B cell (primary cell): ENCODE data around the gene MYO1E. TPM values are rescaled to one million over a fixed set of nuclear protein-coding genes. Genes with fewer than 3 reads are reported as not detected.
A peak's percentile ranks its signal among the peaks of the same experiment; 100 is the strongest.

ENCODE experiments used
- ATAC-seq: fragments of 200-7000 bp; cut with Tn5 transposase; one replicate; pipeline ENCODE4 v1.10.0; 2021; ENCODE audit warnings: low read depth, mild to moderate bottlenecking, moderate number of reproducible peaks, moderate library complexity
- CTCF ChIA-PET: fragments of 350-600 bp; sonication (Branson Sonifier 250); formaldehyde crosslinking; loops from one replicate; lab custom pipeline; 2021; ENCODE audit warnings: antibody characterized with exemption, inconsistent platforms; lab: Charles Lee
- POLR2A ChIA-PET: fragments of 350-600 bp; sonication (Branson Sonifier 250); formaldehyde crosslinking; loops from one replicate; lab custom pipeline; 2021; ENCODE audit warnings: antibody characterized with exemption; lab: Charles Lee
- DNase-seq: peaks from one replicate; pipeline ENCODE4 v3.0.0; 2013
- H2AFZ ChIP-seq: 2 replicates; pipeline ENCODE4 v1.6.1; 2012; ENCODE audit warnings: mild to moderate bottlenecking, low read depth, low read length; ENCODE audit not compliant: insufficient read depth, poor library complexity, severe bottlenecking
- H3K27ac ChIP-seq, 2 donors: 1 replicate in 1 of 2; 2 replicates in 1 of 2; pipeline ENCODE4 v1.5.1; 2012 to 2013; ENCODE audit warnings: low read length in 2 of 2, mild to moderate bottlenecking in 2 of 2, moderate library complexity in 1 of 2
- H3K27me3 ChIP-seq, 4 experiments: fragments of 200-600 bp in 1 of 4; sonication (generic) in 1 of 4; replicated peaks in 1 of 4; 1 replicate in 2 of 4; 2 replicates in 2 of 4; pipeline versions ENCODE4 v1.6.1 to v1.7.0; 2013 to 2016; ENCODE audit warnings: low read length in 3 of 4, mild to moderate bottlenecking in 2 of 4, mixed read lengths in 1 of 4, moderate library complexity in 1 of 4; ENCODE audit not compliant: insufficient read depth in 4 of 4, control insufficient read depth in 3 of 4; ENCODE audit errors: control extremely low read depth in 1 of 4
- H3K36me3 ChIP-seq, 2 experiments: replicated peaks in 1 of 2; 1 replicate in 1 of 2; 2 replicates in 1 of 2; pipeline versions ENCODE4 v1.6.1 to v1.7.1; 2013; ENCODE audit warnings: low read length in 1 of 2; ENCODE audit not compliant: insufficient read depth in 2 of 2, control insufficient read depth in 1 of 2; ENCODE audit errors: control extremely low read depth in 1 of 2, extremely low read depth in 1 of 2
- H3K4me1 ChIP-seq, 2 donors: fragments of 200-600 bp in 1 of 2; sonication (generic) in 1 of 2; 1 replicate in 1 of 2; 2 replicates in 1 of 2; pipeline versions ENCODE4 v1.5.1 to v1.6.1; 2013 to 2017; ENCODE audit warnings: low read length in 2 of 2; ENCODE audit not compliant: control insufficient read depth in 2 of 2, insufficient read depth in 2 of 2
- H3K4me2 ChIP-seq: replicated peaks from 2 replicates; pipeline ENCODE3; 2012; ENCODE audit warnings: mild to moderate bottlenecking, low read depth, low read length; ENCODE audit not compliant: poor library complexity, severe bottlenecking
- H3K4me3 ChIP-seq, 5 experiments: fragments of 200-600 bp in 1 of 5; sonication (generic) in 1 of 5; 1 replicate in 3 of 5; 2 replicates in 2 of 5; pipeline versions ENCODE4 v1.5.1 to v1.7.0; 2011 to 2016; ENCODE audit warnings: low read length in 4 of 5, mild to moderate bottlenecking in 4 of 5, low read depth in 2 of 5, control low read depth in 1 of 5, moderate library complexity in 1 of 5; ENCODE audit not compliant: insufficient read depth in 1 of 5; ENCODE audit errors: control extremely low read depth in 1 of 5, extremely low read depth in 1 of 5
- H3K79me2 ChIP-seq: fragments of 200-600 bp; sonication (generic); one replicate; pipeline ENCODE4 v1.6.0; 2016; ENCODE audit warnings: low read length; ENCODE audit not compliant: control insufficient read depth, insufficient read depth
- H3K9ac ChIP-seq: fragments of 200-600 bp; sonication (generic); 2 replicates; pipeline ENCODE4 v1.6.1; 2017; ENCODE audit warnings: mild to moderate bottlenecking, low read length, moderate library complexity
- H3K9me3 ChIP-seq, 3 donors: one replicate each; pipeline versions ENCODE4 v1.6.1 to v1.7.1; 2013; ENCODE audit warnings: low read length in 2 of 3; ENCODE audit not compliant: control insufficient read depth in 2 of 3, insufficient read depth in 1 of 3; ENCODE audit errors: control extremely low read depth in 1 of 3
- H4K20me1 ChIP-seq: 2 replicates; pipeline ENCODE4 v1.6.0; 2012; ENCODE audit warnings: mild to moderate bottlenecking, low read length; ENCODE audit not compliant: insufficient read depth, control insufficient read depth, poor library complexity, severe bottlenecking
- H3K27ac Mint-ChIP-seq: one replicate; pipeline ENCODE4 v1.8.0; 2021; ENCODE audit warnings: mixed read lengths
- H3K27me3 Mint-ChIP-seq: one replicate; pipeline ENCODE4 v1.8.0; 2021; ENCODE audit warnings: mixed read lengths
- H3K4me1 Mint-ChIP-seq: one replicate; pipeline ENCODE4 v1.8.0; 2021; ENCODE audit warnings: mixed read lengths
- H3K4me3 Mint-ChIP-seq: one replicate; pipeline ENCODE4 v1.8.0; 2021; ENCODE audit warnings: mixed read lengths
- H3K9me3 Mint-ChIP-seq: one replicate; pipeline ENCODE4 v1.8.0; 2022; ENCODE audit warnings: mixed read lengths; ENCODE audit not compliant: insufficient read depth
- EZH2 ChIP-seq: IDR thresholded peaks from 2 replicates; pipeline ENCODE4 v1.6.1; 2012; ENCODE audit warnings: borderline replicate concordance, low read depth, mild to moderate bottlenecking, moderate library complexity, low read length; ENCODE audit not compliant: insufficient read depth, poor library complexity, severe bottlenecking
- WGBS: methylation state at CpG from one replicate; pipeline ENCODE4 v1.1.5; 2013; ENCODE audit warnings: missing lambda C conversion rate; ENCODE audit not compliant: insufficient coverage; 5-methylcytosine and 5-hydroxymethylcytosine counted together
- intact Hi-C: fragments of 100-400 bp; cut with micrococcal nuclease; formaldehyde crosslinking; loops from one replicate; pipeline ENCODE4 v1.10.0; 2022
- polyA plus RNA-seq: library from polyadenylated mRNA; depleted of rRNA; stranded (reverse); fragments of >200 nt; gene quantifications from 2 replicates; pipeline ENCODE4 v1.2.3, GENCODE V29; 2012
- total RNA-seq, 2 donors: library from RNA; stranded (reverse); fragments of 120-200 nt in 1 of 2; gene quantifications; 1 replicate in 1 of 2; 2 replicates in 1 of 2; pipeline versions ENCODE4 v1.2.3 to v1.2.4, GENCODE V29; 2013 to 2022
- TF ChIP-seq, protein P1 (sequence below): fragments of 200-600 bp; IDR thresholded peaks from one replicate; pipeline ENCODE4 v1.8.0; 2022; ENCODE audit warnings: antibody characterized with exemption, mild to moderate bottlenecking

MYO1E gene
- total and polyA plus RNA-seq, 2 donors (not counting 1 experiment from before 2014, with no cell fraction given) = 11.9 to 100.0 TPM

DNA sequence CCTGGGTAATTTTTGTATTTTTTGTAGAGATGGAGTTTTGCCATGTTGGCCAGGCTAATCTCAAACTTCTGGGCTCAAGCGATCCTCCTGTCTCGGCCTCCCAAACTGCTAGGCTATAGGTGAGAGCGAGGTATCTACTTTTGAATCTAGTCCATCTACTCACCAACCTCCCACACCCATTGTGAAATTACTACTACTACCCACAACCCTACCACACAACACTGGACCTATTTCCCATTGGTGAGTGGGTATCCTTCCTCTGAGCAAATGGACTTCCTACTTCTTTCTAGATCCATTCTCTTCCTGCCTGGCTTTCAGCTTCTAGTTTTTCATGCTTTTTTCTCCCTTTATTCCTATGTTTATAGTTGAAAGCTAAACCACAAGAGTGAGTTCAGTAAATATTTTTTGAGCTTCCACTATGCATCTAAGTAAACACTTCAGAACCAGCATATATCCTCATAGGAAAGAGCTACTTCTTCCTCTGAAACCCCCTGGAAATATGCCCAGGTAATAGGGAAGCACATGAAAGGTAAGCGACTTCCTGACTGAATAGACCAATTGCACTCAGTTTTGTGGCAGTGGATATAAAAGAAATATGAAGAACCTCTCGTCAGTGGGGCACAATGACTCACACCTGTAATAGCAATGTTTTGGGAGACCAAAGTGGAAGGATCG is 39.1 kb downstream of the MYO1E start:
- Histone ChIP-seq H3K9ac (no peak overlapping the region), H4K20me1 (peaks cover 12% of the 10 kb centered on the region), H3K4me1 (peaks cover 48 to 61% of the 10 kb centered on the region in 2 donors), H3K4me2 (no peak overlapping the region), H2AFZ (no peak overlapping the region), H3K4me3 (no peak overlapping the region), H3K9me3 (no peaks in the 10 kb centered on the region), H3K79me2 (peaks cover 98% of the 10 kb centered on the region), H3K27me3 (no peaks in the 10 kb centered on the region), H3K27ac (no peak overlapping the region), H3K36me3 (no peaks in the 10 kb centered on the region)
- POLR2A ChIA-PET = no interaction called here
- CTCF ChIA-PET = interaction anchor here (1.3 to 1.7 kb wide), 2 partner anchors 12 to 79 kb away, joined by 3 read pairs; no protein-coding TSS in a partner anchor
- Mint-ChIP-seq H3K9me3 (no peaks in the 10 kb centered on the region), H3K4me3 (peak overlapping the region; percentile 14), H3K27ac (peak overlapping the region; percentile 42), H3K27me3 (no peaks in the 10 kb centered on the region), H3K4me1 (peaks cover 71% of the 10 kb centered on the region)
- TF ChIP-seq EZH2 = no peak
- intact Hi-C loops = no loop called here
- WGBS = 84% methylated on average over 2 of the region's 6 CpGs
- ATAC-seq (no peak), DNase-seq (no peak)

DNA sequence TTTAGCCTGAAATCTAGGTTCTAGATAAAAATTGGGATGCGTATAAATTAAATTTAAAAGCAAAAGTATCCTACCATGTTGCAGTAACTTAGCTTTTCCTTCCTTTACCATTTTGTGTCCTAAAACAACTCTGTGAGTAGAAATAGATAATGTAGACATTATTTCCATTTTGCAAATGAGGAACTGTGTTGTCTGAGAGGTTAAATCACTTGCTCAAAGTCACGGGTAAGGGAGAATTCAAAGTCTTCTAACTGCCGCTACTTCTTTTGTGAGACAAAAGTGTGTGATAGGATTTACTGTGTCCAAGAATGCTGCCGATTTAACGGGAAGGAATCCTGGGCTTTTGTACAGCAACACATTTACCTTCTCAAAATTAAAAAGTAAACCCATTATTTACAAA is 40.7 kb downstream of the MYO1E start:
- H3K4me2 ChIP-seq = peak overlapping the region; percentile 10
- ATAC-seq (no peak), DNase-seq (no peak)
- H3K27me3 ChIP-seq = no peaks in the 10 kb centered on the region
- peaks cover 63 to 77% of the 10 kb centered on the region in 2 donors for H3K4me1 ChIP-seq
- Mint-ChIP-seq H3K27me3 (no peaks in the 10 kb centered on the region), H3K9me3 (no peaks in the 10 kb centered on the region), H3K4me3 (peak overlapping the region; percentile 27), H3K27ac (peak overlapping the region; percentile 12), H3K4me1 (peaks cover 82% of the 10 kb centered on the region)
- CTCF ChIA-PET = interaction anchor here (1.2 kb wide), 1 partner anchor 81 kb away, joined by 3 read pairs; no protein-coding TSS in a partner anchor
- no peaks in the 10 kb centered on the region for H3K9me3 ChIP-seq
- H3K9ac ChIP-seq = no peak overlapping the region
- POLR2A ChIA-PET = interaction anchor here (1.3 kb wide), 1 partner anchor 28 kb away, joined by 4 read pairs; no protein-coding TSS in a partner anchor
- H2AFZ ChIP-seq = peak overlapping the region; percentile 5
- intact Hi-C loops = no loop called here
- no CpG with 5 or more reads among the region's 5 CpGs for WGBS
- no peak for TF ChIP-seq EZH2
- TF ChIP-seq, protein P1, sequence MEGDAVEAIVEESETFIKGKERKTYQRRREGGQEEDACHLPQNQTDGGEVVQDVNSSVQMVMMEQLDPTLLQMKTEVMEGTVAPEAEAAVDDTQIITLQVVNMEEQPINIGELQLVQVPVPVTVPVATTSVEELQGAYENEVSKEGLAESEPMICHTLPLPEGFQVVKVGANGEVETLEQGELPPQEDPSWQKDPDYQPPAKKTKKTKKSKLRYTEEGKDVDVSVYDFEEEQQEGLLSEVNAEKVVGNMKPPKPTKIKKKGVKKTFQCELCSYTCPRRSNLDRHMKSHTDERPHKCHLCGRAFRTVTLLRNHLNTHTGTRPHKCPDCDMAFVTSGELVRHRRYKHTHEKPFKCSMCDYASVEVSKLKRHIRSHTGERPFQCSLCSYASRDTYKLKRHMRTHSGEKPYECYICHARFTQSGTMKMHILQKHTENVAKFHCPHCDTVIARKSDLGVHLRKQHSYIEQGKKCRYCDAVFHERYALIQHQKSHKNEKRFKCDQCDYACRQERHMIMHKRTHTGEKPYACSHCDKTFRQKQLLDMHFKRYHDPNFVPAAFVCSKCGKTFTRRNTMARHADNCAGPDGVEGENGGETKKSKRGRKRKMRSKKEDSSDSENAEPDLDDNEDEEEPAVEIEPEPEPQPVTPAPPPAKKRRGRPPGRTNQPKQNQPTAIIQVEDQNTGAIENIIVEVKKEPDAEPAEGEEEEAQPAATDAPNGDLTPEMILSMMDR = no peak
- H3K79me2 ChIP-seq = peaks cover 99% of the 10 kb centered on the region
- no peaks in the 10 kb centered on the region for H3K36me3 ChIP-seq
- peaks cover 8% of the 10 kb centered on the region for H4K20me1 ChIP-seq
- H3K27ac ChIP-seq = peak overlapping the region; percentile 19 to 58
- no peak overlapping the region for H3K4me3 ChIP-seq
